Transverse colon (tissue), 4 donors: Measurements from ENCODE around the gene KRT28. TPM values are rescaled to one million over a fixed set of nuclear protein-coding genes. Genes with fewer than 3 reads are reported as not detected.

ENCODE experiments used
- DNase-seq: peaks from one replicate; pipeline ENCODE4 v3.0.0-alpha.2; 2019
- H3K27ac ChIP-seq, 4 donors: fragments of 200-600 bp; sonication (generic); 2 replicates each; pipeline ENCODE4 v1.5.1; 2016 to 2018; ENCODE audit warnings: inconsistent platforms in 4 of 4
- H3K27me3 ChIP-seq: fragments of 200-600 bp; sonication (generic); 2 replicates; pipeline ENCODE4 v1.5.1; 2017; ENCODE audit warnings: inconsistent platforms
- H3K36me3 ChIP-seq, 4 donors: fragments of 200-600 bp; sonication (generic); 2 replicates each; pipeline ENCODE4 v1.5.1; 2017 to 2019; ENCODE audit warnings: inconsistent platforms in 4 of 4
- H3K4me1 ChIP-seq, 4 donors: fragments of 200-600 bp; sonication (generic); 2 replicates each; pipeline ENCODE4 v1.5.1; 2017 to 2020; ENCODE audit warnings: inconsistent platforms in 4 of 4
- H3K4me3 ChIP-seq, 4 donors: fragments of 200-600 bp; sonication (generic); 1 replicate in 1 of 4; 2 replicates in 3 of 4; pipeline versions ENCODE4 v1.5.1 to v1.6.1; 2017 to 2019; ENCODE audit warnings: inconsistent platforms in 4 of 4
- H3K9me3 ChIP-seq, 2 donors: fragments of 200-600 bp; sonication (generic); 2 replicates each; pipeline ENCODE4 v1.5.1; 2017 to 2019; ENCODE audit warnings: inconsistent platforms in 2 of 2
- CTCF ChIP-seq, 5 experiments: fragments of 200-600 bp in 3 of 5; fragments of 450-650 bp in 2 of 5; sonication (generic) in 3 of 5; IDR thresholded peaks; 1 replicate in 2 of 5; 2 replicates in 3 of 5; pipeline ENCODE4 v1.5.1; 2016 to 2017; ENCODE audit warnings: antibody characterized with exemption in 5 of 5, inconsistent platforms in 3 of 5, mild to moderate bottlenecking in 2 of 5, moderate library complexity in 1 of 5
- EP300 ChIP-seq: sonication (generic); formaldehyde crosslinking; IDR thresholded peaks from one replicate; pipeline ENCODE4 v1.6.1; 2017; ENCODE audit warnings: antibody characterized with exemption, low read depth
- POLR2A ChIP-seq: fragments of 450-650 bp; IDR thresholded peaks from one replicate; pipeline ENCODE4 v1.6.1; 2016; ENCODE audit warnings: antibody characterized with exemption, mild to moderate bottlenecking, moderate library complexity
- POLR2AphosphoS5 ChIP-seq, 3 donors: sonication (generic); formaldehyde crosslinking; IDR thresholded peaks; one replicate each; pipeline ENCODE4 v1.6.1; 2016; ENCODE audit warnings: antibody characterized with exemption in 3 of 3
- WGBS, 2 donors: methylation state at CpG; one replicate each; pipeline ENCODE4 v1.1.5; 2018; ENCODE audit warnings: low coverage in 1 of 2; 5-methylcytosine and 5-hydroxymethylcytosine counted together
- in situ Hi-C, 4 donors: fragments of 200-750 bp; cut with MboI; loops; one replicate each; pipeline versions ENCODE4 v1.15.0 to v1.15.1; 2017; ENCODE audit warnings: low sequenced_read_pairs in 3 of 4, low pct_ligation_motif_present in 1 of 4, low pct_unique_long_range_greater_than_20kb in 1 of 4
- intact Hi-C: fragments of 100-400 bp; cut with DNase I; formaldehyde crosslinking; loops from one replicate; pipeline ENCODE4 v1.15.1; 2023; ENCODE audit warnings: low total_unique reads
- total RNA-seq, 4 donors: library from RNA; depleted of rRNA; stranded (reverse); fragments of >200 nt; gene quantifications; one replicate each; pipeline ENCODE4 v1.1.0, GENCODE V29; 2016

Gene KRT28
- total RNA-seq, 4 donors from 2014 or later, result not detected

GRCh38 chr17:40791787-40792436 is 7.8 kb downstream of the KRT28 start:
- intact Hi-C loops, result no loop called here
- Histone ChIP-seq H3K4me3 (no peak overlapping the region), H3K27ac (no peak overlapping the region), H3K36me3 (no peaks in the 10 kb centered on the region), H3K27me3 (peaks cover 36% of the 10 kb centered on the region), H3K9me3 (no peaks in the 10 kb centered on the region), H3K4me1 (no peaks in the 10 kb centered on the region)
- in situ Hi-C loops, result loop anchor here (5.0 to 25.0 kb wide), 3 partner anchors 170 to 180 kb away; no protein-coding TSS in a partner anchor
- no peak for DNase-seq
- peak; percentile 30 to 53 (median 38) for TF ChIP-seq CTCF (IDR thresholded peaks at IDR 0.05)
- TF ChIP-seq POLR2A, result no peak
- TF ChIP-seq EP300, result no peak
- no peak for TF ChIP-seq POLR2AphosphoS5 (IDR thresholded peaks at IDR 0.05)
- 33 to 48% methylated on average over 6 of the region's 6 CpGs for WGBS, 2 donors

GRCh38 chr17:40791111-40791510 is 8.6 kb downstream of the KRT28 start:
- Histone ChIP-seq H3K9me3 (no peaks in the 10 kb centered on the region), H3K4me1 (no peaks in the 10 kb centered on the region), H3K27me3 (peaks cover 28% of the 10 kb centered on the region), H3K4me3 (no peak overlapping the region), H3K27ac (no peak overlapping the region), H3K36me3 (no peaks in the 10 kb centered on the region)
- intact Hi-C loops, result no loop called here
- in situ Hi-C loops, result loop anchor here (5.0 to 25.0 kb wide), 3 partner anchors 169 to 179 kb away; no protein-coding TSS in a partner anchor
- DNase-seq, result no peak
- WGBS, 2 donors, result 57 to 87% methylated on average over 1 of the region's 1 CpG
- TF ChIP-seq EP300 (no peak), POLR2AphosphoS5 (IDR thresholded peaks at IDR 0.05) (no peak), CTCF (IDR thresholded peaks at IDR 0.05) (no peak), POLR2A (no peak)

GRCh38 chr17:40782450-40782849 is 17.3 kb downstream of the KRT28 start, which contains the start of gene KRT27:
KRT27 (minus strand) TSS chr17:40782550; CDS start chr17:40782493, 57 bp downstream.
- intact Hi-C loops (no loop called here), in situ Hi-C loops (loop anchor here in 2 of 4 donors (25.0 kb wide), 1 partner anchor 170 kb away; no protein-coding TSS in a partner anchor)
- H3K9me3 ChIP-seq, result no peaks in the 10 kb centered on the region
- H3K36me3 ChIP-seq, result no peaks in the 10 kb centered on the region
- no peak for TF ChIP-seq EP300
- no peak for TF ChIP-seq POLR2A
- no peak for TF ChIP-seq POLR2AphosphoS5 (IDR thresholded peaks at IDR 0.05)
- no peak for TF ChIP-seq CTCF (IDR thresholded peaks at IDR 0.05)
- DNase-seq, result no peak
- H3K27ac ChIP-seq, result no peak within 1 kb of the TSS
- WGBS, 2 donors, result 91 to 92% methylated on average over 4 of the region's 4 CpGs
- H3K4me3 ChIP-seq, result no peak within 1 kb of the TSS
- peaks cover 0 to 3% (median 0%) of the 10 kb centered on the region in 4 donors for H3K4me1 ChIP-seq
- H3K27me3 ChIP-seq, result peaks cover 54% of the 10 kb centered on the region

GRCh38 chr17:40779181-40779909 is 20.4 kb downstream of the KRT28 start:
- Histone ChIP-seq H3K4me1 (peaks cover 0 to 3% (median 0%) of the 10 kb centered on the region in 4 donors), H3K36me3 (no peaks in the 10 kb centered on the region), H3K27ac (no peak overlapping the region), H3K27me3 (peaks cover 76% of the 10 kb centered on the region), H3K9me3 (no peaks in the 10 kb centered on the region), H3K4me3 (peak overlapping the region in 1 of 4 donors; percentile 30)
- no peak for DNase-seq
- TF ChIP-seq CTCF (IDR thresholded peaks at IDR 0.05), result no peak
- no peak for TF ChIP-seq EP300
- TF ChIP-seq POLR2AphosphoS5 (IDR thresholded peaks at IDR 0.05), result no peak
- TF ChIP-seq POLR2A, result no peak
- WGBS, 2 donors, result 38% methylated on average over 7 to 37 of the region's 37 CpGs
- in situ Hi-C loops, result loop anchor here in 2 of 4 donors (25.0 kb wide), 1 partner anchor 167 kb away; no protein-coding TSS in a partner anchor
- intact Hi-C loops, result no loop called here
